C4-2B (cell line): ENCODE results near the gene PTAR1.

Experiments
- H3K27ac ChIP-seq: fragments of 450-650 bp; 2 replicates; pipeline ENCODE4 v1.5.1; 2017
- ZFX ChIP-seq: fragments of 450-650 bp; IDR thresholded peaks from 2 replicates; pipeline ENCODE4 v1.6.1; 2017
- TF ChIP-seq, protein P1 (sequence below): fragments of 450-650 bp; conservative IDR thresholded peaks from 2 replicates; pipeline ENCODE4 v1.5.1; 2017; ENCODE audit warnings: mild to moderate bottlenecking

PTAR1 gene

GRCh38 chr9:69748304-69748703, 11.5 kb downstream of the PTAR1 start:
- no peak overlapping the region for H3K27ac ChIP-seq
- TF ChIP-seq, protein P1, sequence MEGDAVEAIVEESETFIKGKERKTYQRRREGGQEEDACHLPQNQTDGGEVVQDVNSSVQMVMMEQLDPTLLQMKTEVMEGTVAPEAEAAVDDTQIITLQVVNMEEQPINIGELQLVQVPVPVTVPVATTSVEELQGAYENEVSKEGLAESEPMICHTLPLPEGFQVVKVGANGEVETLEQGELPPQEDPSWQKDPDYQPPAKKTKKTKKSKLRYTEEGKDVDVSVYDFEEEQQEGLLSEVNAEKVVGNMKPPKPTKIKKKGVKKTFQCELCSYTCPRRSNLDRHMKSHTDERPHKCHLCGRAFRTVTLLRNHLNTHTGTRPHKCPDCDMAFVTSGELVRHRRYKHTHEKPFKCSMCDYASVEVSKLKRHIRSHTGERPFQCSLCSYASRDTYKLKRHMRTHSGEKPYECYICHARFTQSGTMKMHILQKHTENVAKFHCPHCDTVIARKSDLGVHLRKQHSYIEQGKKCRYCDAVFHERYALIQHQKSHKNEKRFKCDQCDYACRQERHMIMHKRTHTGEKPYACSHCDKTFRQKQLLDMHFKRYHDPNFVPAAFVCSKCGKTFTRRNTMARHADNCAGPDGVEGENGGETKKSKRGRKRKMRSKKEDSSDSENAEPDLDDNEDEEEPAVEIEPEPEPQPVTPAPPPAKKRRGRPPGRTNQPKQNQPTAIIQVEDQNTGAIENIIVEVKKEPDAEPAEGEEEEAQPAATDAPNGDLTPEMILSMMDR, result no peak
- no peak for TF ChIP-seq ZFX

GRCh38 chr9:69746859-69747560, 12.8 kb downstream of the PTAR1 start:
- no peak for TF ChIP-seq ZFX
- TF ChIP-seq, protein P1, result no peak
- H3K27ac ChIP-seq, result no peak overlapping the region

GRCh38 chr9:69745716-69746437, 13.9 kb downstream of the PTAR1 start:
- TF ChIP-seq, protein P1, result no peak; the same call in 1 of the 2 replicates
- TF ChIP-seq ZFX, result no peak
- no peak overlapping the region for H3K27ac ChIP-seq

DNA sequence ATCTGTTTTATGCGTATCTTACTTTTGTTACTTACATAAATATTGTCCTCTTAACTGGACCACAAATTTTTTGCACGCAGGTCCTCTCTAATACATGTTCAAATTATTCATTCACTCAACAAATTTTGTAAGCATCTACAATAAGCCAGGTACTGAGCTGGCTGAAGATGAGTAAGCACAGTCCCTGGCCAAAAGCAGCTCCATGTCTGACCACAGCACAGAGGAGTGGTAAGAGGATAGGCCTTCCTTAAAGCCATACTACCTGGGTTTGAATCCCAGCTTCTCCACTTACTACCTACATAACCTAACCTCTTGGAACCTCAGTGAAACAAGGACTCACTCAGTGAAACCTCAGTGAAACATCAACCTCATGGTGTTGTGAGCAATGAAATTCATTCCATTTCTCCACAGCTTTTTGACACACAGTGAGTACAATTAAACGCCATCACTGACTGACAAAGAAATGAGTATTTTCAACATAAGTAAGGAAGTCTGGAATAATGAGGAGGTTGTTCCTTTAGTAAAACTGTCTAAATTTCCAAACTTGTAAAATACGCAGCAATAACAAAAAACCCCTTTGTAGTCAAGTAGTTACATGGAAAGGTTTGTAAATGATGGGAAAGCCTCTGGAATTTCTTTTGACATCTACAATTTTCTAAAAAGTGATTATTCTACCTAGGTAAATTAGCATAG, 15.0 kb downstream of the PTAR1 start:
- no peak for TF ChIP-seq ZFX
- TF ChIP-seq, protein P1, result no peak
- no peak overlapping the region for H3K27ac ChIP-seq

- TF ChIP-seq, protein P1, result no peak
- no peak for TF ChIP-seq ZFX
- no peak overlapping the region for H3K27ac ChIP-seq
These were observed 15.9 kb downstream of the PTAR1 start for GRCh38 chr9:69743930-69744329.

- no peak for TF ChIP-seq ZFX
- TF ChIP-seq, protein P1, result no peak
- H3K27ac ChIP-seq, result no peak overlapping the region
These were observed 18.8 kb downstream of the PTAR1 start for GRCh38 chr9:69740872-69741505.
